SIG-M5 (cell line): ENCODE data around the gene APP.
"Not testable (repeated sequence)": the region's sequence is repeated elsewhere in the genome, so short reads cannot be mapped to it uniquely, and the experiment has no call there.

ENCODE experiments used
- DNase-seq: peaks from one replicate; lab custom pipeline; 2025; lab: John Stamatoyannopoulos, UW

The APP gene

GRCh38 chr21:26061437-26061836 is 109.1 kb downstream of the APP start:
- DNase-seq = no peak

DNA sequence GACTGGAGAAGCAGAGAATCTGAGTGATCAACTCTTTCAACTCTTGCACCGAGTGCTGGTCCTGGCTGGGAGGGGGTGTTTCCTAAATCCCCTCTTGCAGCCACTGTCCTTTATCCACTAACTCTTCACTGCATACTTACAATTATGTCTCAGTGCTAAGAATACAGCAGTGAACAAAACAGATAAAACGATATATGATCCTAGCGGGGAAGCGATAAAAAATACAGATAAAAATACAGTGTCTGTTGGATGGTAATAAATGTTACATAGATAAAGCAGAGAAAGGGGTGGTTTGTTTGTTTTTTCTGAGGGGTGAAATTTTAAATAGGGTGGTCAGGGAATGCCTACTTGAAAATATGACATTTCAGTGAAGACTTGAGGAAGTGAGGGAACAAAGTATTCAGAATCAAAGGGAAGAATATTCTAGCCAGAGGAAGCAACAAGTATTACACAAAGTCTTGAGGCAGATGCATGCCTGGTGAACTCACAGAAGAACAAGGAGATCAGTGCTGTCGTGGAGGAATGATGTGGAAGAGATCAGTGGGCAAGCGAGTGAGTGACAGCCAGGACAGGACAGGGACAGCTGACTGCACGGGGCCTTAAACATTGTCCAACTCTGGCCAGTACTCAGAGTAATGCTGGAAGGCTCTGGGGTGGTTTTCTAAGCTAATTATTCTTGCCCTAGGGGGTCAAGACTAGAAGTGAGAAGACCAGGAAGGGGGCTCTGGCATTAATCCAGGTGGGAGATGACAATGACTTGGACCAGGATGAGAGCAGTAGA is 110.0 kb downstream of the APP start:
- DNase-seq = no peak

GRCh38 chr21:26057477-26058170 is 112.9 kb downstream of the APP start:
- no peak for DNase-seq

DNA sequence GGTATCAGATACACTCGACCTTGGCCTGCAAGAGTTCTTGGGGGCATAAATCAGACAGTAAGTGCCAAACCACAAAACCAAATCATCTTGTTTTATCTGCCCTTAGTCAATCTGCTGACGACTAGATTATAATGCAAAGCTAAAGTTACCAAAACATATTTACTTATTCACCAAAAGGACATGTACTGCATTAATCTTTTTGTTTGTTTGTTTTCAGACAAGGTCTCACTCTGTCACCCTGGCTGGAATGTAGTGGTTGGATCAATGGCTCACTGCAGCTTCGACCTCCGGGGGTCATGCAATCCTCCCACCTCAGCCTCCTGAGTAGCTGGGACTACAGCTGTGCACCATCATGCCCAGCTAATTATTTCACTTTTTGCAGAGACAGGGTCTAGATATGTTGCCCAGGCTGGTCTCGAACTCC is 114.7 kb downstream of the APP start:
- DNase-seq = no peak

- no peak for DNase-seq
Measured at GRCh38 chr21:26055010-26055409, 115.6 kb downstream of the APP start.

- no peak for DNase-seq
Measured at GRCh38 chr21:26052057-26052456, 118.5 kb downstream of the APP start.

DNA sequence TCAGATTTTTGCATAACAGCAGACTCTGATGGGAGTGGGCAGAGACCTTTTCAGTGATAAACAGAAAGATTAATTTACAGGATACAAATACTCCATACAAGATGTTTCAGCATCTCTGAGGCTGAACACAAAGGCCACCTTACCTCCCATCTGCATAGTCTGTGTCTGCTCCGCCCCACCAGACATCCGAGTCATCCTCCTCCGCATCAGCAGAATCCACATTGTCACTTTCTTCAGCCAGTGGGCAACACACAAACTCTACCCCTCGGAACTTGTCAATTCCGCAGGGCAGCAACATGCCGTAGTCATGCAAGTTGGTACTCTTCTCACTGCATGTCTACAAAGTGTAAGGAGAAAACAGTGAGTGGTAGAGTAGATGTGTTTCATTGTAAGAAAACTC is 119.7 kb downstream of the APP start:
- no peak for DNase-seq

- no peak for DNase-seq
Measured at GRCh38 chr21:26049803-26050202, 120.8 kb downstream of the APP start.

GRCh38 chr21:26047279-26047967 is 123.1 kb downstream of the APP start:
- DNase-seq = no peak

GRCh38 chr21:26043891-26044290 is 126.7 kb downstream of the APP start:
- no peak for DNase-seq

DNA sequence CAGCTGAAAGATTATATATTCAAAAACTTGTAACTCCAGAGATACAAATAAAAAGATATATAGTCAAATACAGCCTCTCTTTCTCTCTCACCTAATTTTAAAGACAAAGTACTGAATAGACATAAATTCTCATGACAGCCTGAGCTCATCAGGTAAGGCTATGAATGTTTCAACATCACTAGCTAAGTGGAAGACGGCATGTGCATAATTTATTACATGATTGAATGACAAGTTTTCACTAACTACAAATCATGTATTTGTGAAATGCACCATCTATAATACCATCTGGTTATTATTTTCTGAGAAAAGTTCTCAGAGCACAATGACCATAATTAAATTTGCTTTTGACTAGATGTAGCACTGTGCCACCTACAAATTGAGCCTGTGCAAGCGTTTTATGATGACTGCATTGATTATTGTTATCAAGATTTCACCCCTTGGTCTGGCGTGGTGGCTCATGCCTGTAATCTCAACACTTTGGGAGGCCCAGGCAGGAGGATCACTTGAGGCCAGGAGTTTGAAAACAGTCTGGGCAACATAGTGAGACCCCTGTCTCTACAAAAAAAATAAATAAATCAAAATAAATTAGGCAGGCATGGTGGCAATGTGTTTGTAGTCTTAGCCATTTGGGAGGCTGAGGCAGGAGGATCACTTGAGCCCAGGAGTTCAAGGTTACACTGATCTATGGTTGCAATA is 128.2 kb downstream of the APP start:
- DNase-seq = no peak

- DNase-seq = no peak
Measured at GRCh38 chr21:26041431-26042180, 129.0 kb downstream of the APP start.

DNA sequence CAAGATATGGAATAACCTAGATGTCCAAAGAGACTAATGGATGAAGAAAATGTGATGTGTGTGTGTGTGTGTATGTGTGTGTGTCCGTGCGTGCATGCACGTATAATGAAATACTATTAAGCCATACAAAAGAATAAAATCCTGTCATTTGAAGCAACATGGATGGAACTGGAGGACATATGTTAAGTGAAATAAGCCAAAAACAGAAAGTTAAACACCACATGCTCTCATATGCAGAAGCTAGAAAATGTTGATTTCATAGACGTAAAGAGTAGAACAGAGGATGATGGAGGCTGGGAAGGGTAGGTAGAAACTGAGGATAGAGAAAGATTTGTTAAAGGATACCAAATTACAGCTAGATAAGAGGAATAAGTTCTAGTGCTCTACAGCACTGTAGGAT is 133.7 kb downstream of the APP start:
- DNase-seq = no peak

- no peak for DNase-seq
Measured at GRCh38 chr21:26032263-26032662, 138.3 kb downstream of the APP start.

- DNase-seq = no peak
Measured at GRCh38 chr21:26028183-26028582, 142.4 kb downstream of the APP start.

DNA sequence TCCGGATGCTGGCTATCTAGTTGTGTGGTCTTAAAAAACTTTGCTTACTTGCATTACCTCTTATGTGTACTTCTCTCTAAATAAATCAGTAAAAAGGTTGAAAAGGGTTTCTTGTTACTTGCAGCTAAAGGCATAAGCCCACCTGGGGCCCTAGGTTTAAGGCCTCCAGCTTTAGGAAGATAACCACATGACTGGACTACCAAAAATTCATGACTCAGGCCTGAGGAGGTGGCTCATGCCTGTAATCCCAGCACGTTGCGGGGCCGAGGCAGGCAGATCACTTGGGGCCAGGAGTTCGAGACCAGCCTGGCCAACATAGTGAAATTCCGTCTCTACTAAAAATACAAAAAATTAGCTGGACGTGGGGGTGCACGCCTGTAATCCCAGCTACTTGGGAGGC is 142.9 kb downstream of the APP start:
- no peak for DNase-seq

- DNase-seq = no peak
Measured at GRCh38 chr21:26025536-26026512, 144.7 kb downstream of the APP start.

GRCh38 chr21:26023406-26023805 is 147.2 kb downstream of the APP start:
- not testable (repeated sequence) for DNase-seq

GRCh38 chr21:26022598-26023337 is 147.8 kb downstream of the APP start:
- not testable (repeated sequence) for DNase-seq

- DNase-seq = no peak
Measured at GRCh38 chr21:26020510-26020909, 150.1 kb downstream of the APP start.
